Activated CD4-positive, alpha-beta T cell treated with anti-CD3 and anti-CD28 coated beads for 36 hours (primary cell): ENCODE measurements around the gene C1GALT1. TPM values are rescaled to one million over a fixed set of nuclear protein-coding genes. Genes with fewer than 3 reads are reported as not detected.
"Not testable (repeated sequence)": the region's sequence is repeated elsewhere in the genome, so short reads cannot be mapped to it uniquely, and the experiment has no call there.

Experiments
- ATAC-seq: fragments of 200-7000 bp; cut with Tn5 transposase; one replicate; pipeline ENCODE4 v1.10.0; 2021; ENCODE audit warnings: mild to moderate bottlenecking, moderate library complexity
- CTCF ChIA-PET: fragments of 350-600 bp; sonication (Branson Sonifier 250); formaldehyde crosslinking; loops from one replicate; lab custom pipeline; 2021; ENCODE audit warnings: antibody characterized with exemption; lab: Charles Lee
- POLR2A ChIA-PET: fragments of 350-600 bp; sonication (Branson Sonifier 250); formaldehyde crosslinking; loops from one replicate; lab custom pipeline; 2021; ENCODE audit warnings: antibody characterized with exemption, inconsistent platforms; lab: Charles Lee
- DNase-seq: peaks from one replicate; pipeline ENCODE4 v3.0.0-alpha.2; 2020
- H3K27ac Mint-ChIP-seq: one replicate; pipeline ENCODE4 v1.8.0; 2021; ENCODE audit warnings: mixed read lengths
- H3K27me3 Mint-ChIP-seq: one replicate; pipeline ENCODE4 v1.8.0; 2021; ENCODE audit warnings: mixed read lengths
- H3K36me3 Mint-ChIP-seq: one replicate; pipeline ENCODE4 v1.8.0; 2021; ENCODE audit warnings: low read depth, mixed read lengths
- H3K4me1 Mint-ChIP-seq: one replicate; pipeline ENCODE4 v1.8.0; 2021; ENCODE audit warnings: mixed read lengths
- H3K4me3 Mint-ChIP-seq: one replicate; pipeline ENCODE4 v1.8.0; 2021; ENCODE audit warnings: mild to moderate bottlenecking, moderate library complexity, mixed read lengths
- H3K9me3 Mint-ChIP-seq: one replicate; pipeline ENCODE4 v1.8.0; 2021; ENCODE audit warnings: low read depth, mixed read lengths
- intact Hi-C, 2 experiments: fragments of 100-400 bp; cut with DNase I in 1 of 2; cut with micrococcal nuclease in 1 of 2; formaldehyde crosslinking; loops; one replicate each; pipeline versions ENCODE4 v1.14.2 to v1.15.1; 2022 to 2024; cut with DNase I, micrococcal nuclease
- total RNA-seq, 2 experiments: library from RNA; stranded (reverse); gene quantifications; one replicate each; pipeline ENCODE4 v1.2.3, GENCODE V29; 2021

The C1GALT1 gene
- total RNA-seq: 10 to 100 TPM; 35.3 to 37.1 TPM

- H3K4me1 Mint-ChIP-seq: peaks cover 4% of the 10 kb centered on the region
- intact Hi-C loops: loop anchor here (1.0 to 10.0 kb wide), 13 partner anchors 26 to 994 kb away; partner anchors contain the start of genes GLCCI1 (in 2 of the 2), MIOS (in 2 of the 2), UMAD1 (in 2 of the 2) and RPA3 (in 1 of the 2)
- peak; percentile 89 for ATAC-seq
- H3K27me3 Mint-ChIP-seq: no peaks in the 10 kb centered on the region
- ChIA-PET POLR2A (interaction anchor here (0.5 to 0.7 kb wide), 2 partner anchors 360 to 457 kb away, joined by 4 to 5 read pairs; no protein-coding TSS in a partner anchor), CTCF (interaction anchor here (0.6 to 2.1 kb wide), 5 partner anchors 19 to 481 kb away, joined by 3 to 10 read pairs (median 3); no protein-coding TSS in a partner anchor)
- DNase-seq: peak; percentile 99
- H3K9me3 Mint-ChIP-seq: no peaks in the 10 kb centered on the region
- H3K27ac Mint-ChIP-seq: peak within 1 kb of the TSS; percentile 99
- H3K4me3 Mint-ChIP-seq: peak within 1 kb of the TSS; percentile 81
- H3K36me3 Mint-ChIP-seq: peaks cover 9% of the 10 kb centered on the region
These were observed at the start of gene C1GALT1 for GRCh38 chr7:7182156-7183060. Gene C1GALT1, plus strand, starts transcription at chr7:7182544. Its CDS starts 51,776 bp downstream, at chr7:7234320.

- POLR2A ChIA-PET: no interaction called here
- Mint-ChIP-seq H3K9me3 (peaks cover 2% of the 10 kb centered on the region), H3K27me3 (no peaks in the 10 kb centered on the region), H3K4me3 (no peak overlapping the region), H3K36me3 (no peaks in the 10 kb centered on the region), H3K4me1 (peaks cover 6% of the 10 kb centered on the region), H3K27ac (no peak overlapping the region)
- DNase-seq (no peak), ATAC-seq (no peak)
- CTCF ChIA-PET: interaction anchor here (0.6 to 1.1 kb wide), 3 partner anchors 17 to 365 kb away, joined by 3 read pairs; no protein-coding TSS in a partner anchor
- intact Hi-C loops: no loop called here
These were observed 48.3 kb upstream of the C1GALT1 start for GRCh38 chr7:7134046-7134445.

GRCh38 chr7:7135074-7135473 is 47.3 kb upstream of the C1GALT1 start:
- peaks cover 5% of the 10 kb centered on the region for H3K9me3 Mint-ChIP-seq
- CTCF ChIA-PET: no interaction called here
- POLR2A ChIA-PET: no interaction called here

GRCh38 chr7:7135924-7136323 is 46.4 kb upstream of the C1GALT1 start:
- ATAC-seq, CTCF ChIA-PET, H3K27ac Mint-ChIP-seq, H3K36me3 Mint-ChIP-seq, H3K4me1 Mint-ChIP-seq, H3K4me3 Mint-ChIP-seq, H3K9me3 Mint-ChIP-seq, POLR2A ChIA-PET, H3K27me3 Mint-ChIP-seq, intact Hi-C loops, DNase-seq: not testable (repeated sequence)

More at GRCh38 chr7:7135074-7135473, 47.3 kb upstream of the C1GALT1 start:
- no peak overlapping the region for H3K27ac Mint-ChIP-seq
- H3K27me3 Mint-ChIP-seq: no peaks in the 10 kb centered on the region
- ATAC-seq (no peak), DNase-seq (no peak)
- H3K4me1 Mint-ChIP-seq: peaks cover 6% of the 10 kb centered on the region
- no peaks in the 10 kb centered on the region for H3K36me3 Mint-ChIP-seq
- intact Hi-C loops: no loop called here
- no peak overlapping the region for H3K4me3 Mint-ChIP-seq

GRCh38 chr7:7136466-7137381 is 45.6 kb upstream of the C1GALT1 start:
- Mint-ChIP-seq H3K27me3 (no peaks in the 10 kb centered on the region), H3K36me3 (no peaks in the 10 kb centered on the region), H3K9me3 (peaks cover 5% of the 10 kb centered on the region), H3K27ac (no peak overlapping the region), H3K4me1 (peaks cover 6% of the 10 kb centered on the region), H3K4me3 (no peak overlapping the region)
- intact Hi-C loops: no loop called here
- POLR2A ChIA-PET: no interaction called here
- no peak for DNase-seq
- ATAC-seq: no peak
- CTCF ChIA-PET: no interaction called here

GRCh38 chr7:7138897-7139296 is 43.4 kb upstream of the C1GALT1 start:
- ChIA-PET POLR2A (no interaction called here), CTCF (interaction anchor here (0.8 kb wide), 1 partner anchor 17 kb away, joined by 3 read pairs; no protein-coding TSS in a partner anchor)
- intact Hi-C loops: no loop called here
- DNase-seq: no peak
- Mint-ChIP-seq H3K4me3 (no peak overlapping the region), H3K36me3 (no peaks in the 10 kb centered on the region), H3K9me3 (peaks cover 8% of the 10 kb centered on the region), H3K27ac (no peak overlapping the region), H3K27me3 (no peaks in the 10 kb centered on the region), H3K4me1 (peaks cover 6% of the 10 kb centered on the region)
- no peak for ATAC-seq

GRCh38 chr7:7143404-7143803 is 38.9 kb upstream of the C1GALT1 start:
- H3K27me3 Mint-ChIP-seq, POLR2A ChIA-PET: not testable (repeated sequence)

GRCh38 chr7:7145151-7145550 is 37.2 kb upstream of the C1GALT1 start:
- H3K36me3 Mint-ChIP-seq, intact Hi-C loops, ATAC-seq, POLR2A ChIA-PET, H3K4me1 Mint-ChIP-seq, H3K27ac Mint-ChIP-seq, H3K4me3 Mint-ChIP-seq, DNase-seq, H3K9me3 Mint-ChIP-seq, CTCF ChIA-PET, H3K27me3 Mint-ChIP-seq: not testable (repeated sequence)

More at GRCh38 chr7:7143404-7143803, 38.9 kb upstream of the C1GALT1 start:
- H3K36me3 Mint-ChIP-seq, CTCF ChIA-PET, H3K27ac Mint-ChIP-seq, DNase-seq, ATAC-seq, intact Hi-C loops, H3K4me1 Mint-ChIP-seq, H3K4me3 Mint-ChIP-seq: not testable (repeated sequence)
- peaks cover 13% of the 10 kb centered on the region for H3K9me3 Mint-ChIP-seq

GRCh38 chr7:7146837-7147236 is 35.5 kb upstream of the C1GALT1 start:
- ATAC-seq: no peak
- no peak overlapping the region for H3K27ac Mint-ChIP-seq
- intact Hi-C loops: no loop called here
- H3K36me3 Mint-ChIP-seq: no peaks in the 10 kb centered on the region
- peaks cover 8% of the 10 kb centered on the region for H3K4me1 Mint-ChIP-seq
- H3K4me3 Mint-ChIP-seq: no peak overlapping the region
- ChIA-PET POLR2A (no interaction called here), CTCF (interaction anchor here (1.1 kb wide), 1 partner anchor 13 kb away, joined by 4 read pairs; no protein-coding TSS in a partner anchor)
- peaks cover 10% of the 10 kb centered on the region for H3K9me3 Mint-ChIP-seq
- no peaks in the 10 kb centered on the region for H3K27me3 Mint-ChIP-seq
- DNase-seq: no peak

GRCh38 chr7:7148798-7149481 is 33.4 kb upstream of the C1GALT1 start:
- H3K27me3 Mint-ChIP-seq: no peaks in the 10 kb centered on the region
- no peak overlapping the region for H3K4me3 Mint-ChIP-seq
- ChIA-PET POLR2A (no interaction called here), CTCF (interaction anchor here (0.6 kb wide), 1 partner anchor 127 kb away, joined by 3 read pairs; no protein-coding TSS in a partner anchor)
- DNase-seq (no peak), ATAC-seq (no peak)
- no peak overlapping the region for H3K27ac Mint-ChIP-seq
- peaks cover 15% of the 10 kb centered on the region for H3K9me3 Mint-ChIP-seq
- intact Hi-C loops: no loop called here
- no peaks in the 10 kb centered on the region for H3K36me3 Mint-ChIP-seq
- peaks cover 11% of the 10 kb centered on the region for H3K4me1 Mint-ChIP-seq
